Activated naive CD4-positive, alpha-beta T cell treated with anti-CD3 and anti-CD28 coated beads, Interleukin-2, amount 50 U/mL, for 24 hours (primary cell): ENCODE measurements around the gene BANF1.

Experiments used
- H3K27ac Mint-ChIP-seq: one replicate; pipeline ENCODE4 v1.8.0; 2021; ENCODE audit warnings: mild to moderate bottlenecking, mixed read lengths
- H3K27me3 Mint-ChIP-seq: one replicate; pipeline ENCODE4 v1.8.0; 2021; ENCODE audit warnings: mixed read lengths
- H3K36me3 Mint-ChIP-seq: one replicate; pipeline ENCODE4 v1.8.0; 2021; ENCODE audit warnings: mixed read lengths
- H3K4me1 Mint-ChIP-seq: one replicate; pipeline ENCODE4 v1.8.0; 2021; ENCODE audit warnings: mixed read lengths
- H3K4me3 Mint-ChIP-seq: one replicate; pipeline ENCODE4 v1.8.0; 2021; ENCODE audit warnings: mild to moderate bottlenecking, mixed read lengths
- H3K9me3 Mint-ChIP-seq: one replicate; pipeline ENCODE4 v1.8.0; 2021; ENCODE audit warnings: mixed read lengths

Gene BANF1

GRCh38 chr11:66001942-66002647 is at the start of gene BANF1, which contains the start of gene EIF1AD:
Gene BANF1 (plus strand): TSS chr11:66002503. CDS start chr11:66003251, 748 bp downstream.
Gene EIF1AD (minus strand): TSS chr11:66002157. CDS start chr11:66000389, 1,768 bp downstream.
- Mint-ChIP-seq H3K36me3 (peaks cover 19% of the 10 kb centered on the region), H3K4me3 (peak within 1 kb of the TSS; percentile 100), H3K27ac (peak within 1 kb of the TSS; percentile 99), H3K4me1 (peaks cover 37% of the 10 kb centered on the region), H3K27me3 (no peaks in the 10 kb centered on the region), H3K9me3 (no peaks in the 10 kb centered on the region)

GRCh38 chr11:65953471-65953870 is 48.8 kb upstream of the BANF1 start:
- Mint-ChIP-seq H3K4me1 (peaks cover 20% of the 10 kb centered on the region), H3K9me3 (no peaks in the 10 kb centered on the region), H3K27me3 (no peaks in the 10 kb centered on the region), H3K36me3 (no peaks in the 10 kb centered on the region), H3K4me3 (no peak overlapping the region), H3K27ac (no peak overlapping the region)

- H3K27me3 Mint-ChIP-seq: no peaks in the 10 kb centered on the region
- H3K4me3 Mint-ChIP-seq: no peak overlapping the region
- no peaks in the 10 kb centered on the region for H3K9me3 Mint-ChIP-seq
- no peaks in the 10 kb centered on the region for H3K36me3 Mint-ChIP-seq
- H3K4me1 Mint-ChIP-seq: peaks cover 21% of the 10 kb centered on the region
- H3K27ac Mint-ChIP-seq: no peak overlapping the region
These were observed 47.5 kb upstream of the BANF1 start for GRCh38 chr11:65954771-65955170.

GRCh38 chr11:65958291-65958690 is 44.0 kb upstream of the BANF1 start:
- H3K4me1 Mint-ChIP-seq: peaks cover 43% of the 10 kb centered on the region
- H3K9me3 Mint-ChIP-seq: no peaks in the 10 kb centered on the region
- H3K4me3 Mint-ChIP-seq: peak overlapping the region; percentile 47
- H3K36me3 Mint-ChIP-seq: peaks cover 13% of the 10 kb centered on the region
- peak overlapping the region; percentile 70 for H3K27ac Mint-ChIP-seq
- H3K27me3 Mint-ChIP-seq: no peaks in the 10 kb centered on the region

- H3K4me1 Mint-ChIP-seq: peaks cover 49% of the 10 kb centered on the region
- no peak overlapping the region for H3K27ac Mint-ChIP-seq
- no peaks in the 10 kb centered on the region for H3K9me3 Mint-ChIP-seq
- no peaks in the 10 kb centered on the region for H3K27me3 Mint-ChIP-seq
- peak overlapping the region; percentile 11 for H3K4me3 Mint-ChIP-seq
- peaks cover 13% of the 10 kb centered on the region for H3K36me3 Mint-ChIP-seq
These were observed 43.4 kb upstream of the BANF1 start for GRCh38 chr11:65958774-65959420.

- peaks cover 54% of the 10 kb centered on the region for H3K4me1 Mint-ChIP-seq
- H3K27ac Mint-ChIP-seq: peak overlapping the region; percentile 99
- no peaks in the 10 kb centered on the region for H3K27me3 Mint-ChIP-seq
- H3K9me3 Mint-ChIP-seq: no peaks in the 10 kb centered on the region
- peak overlapping the region; percentile 94 for H3K4me3 Mint-ChIP-seq
- peaks cover 16% of the 10 kb centered on the region for H3K36me3 Mint-ChIP-seq
These were observed 41.5 kb upstream of the BANF1 start for GRCh38 chr11:65960824-65961266.

GRCh38 chr11:65961267-65962140 is 40.8 kb upstream of the BANF1 start, which contains the start of gene SART1:
Gene SART1 (plus strand): TSS chr11:65961734. CDS start chr11:65961781, 47 bp downstream.
- Mint-ChIP-seq H3K27ac (peak within 1 kb of the TSS; percentile 99), H3K4me1 (peaks cover 53% of the 10 kb centered on the region), H3K36me3 (peaks cover 17% of the 10 kb centered on the region), H3K4me3 (peak within 1 kb of the TSS; percentile 94), H3K27me3 (no peaks in the 10 kb centered on the region), H3K9me3 (no peaks in the 10 kb centered on the region)

- Mint-ChIP-seq H3K9me3 (no peaks in the 10 kb centered on the region), H3K36me3 (peaks cover 17% of the 10 kb centered on the region), H3K27ac (peak overlapping the region; percentile 90), H3K4me3 (peak overlapping the region; percentile 94), H3K4me1 (peaks cover 46% of the 10 kb centered on the region), H3K27me3 (no peaks in the 10 kb centered on the region)
These were observed 40.1 kb upstream of the BANF1 start for GRCh38 chr11:65962141-65962564.

GRCh38 chr11:65964906-65965305 is 37.4 kb upstream of the BANF1 start:
- Mint-ChIP-seq H3K27me3 (no peaks in the 10 kb centered on the region), H3K4me3 (no peak overlapping the region), H3K36me3 (peaks cover 22% of the 10 kb centered on the region), H3K27ac (no peak overlapping the region), H3K9me3 (no peaks in the 10 kb centered on the region), H3K4me1 (peaks cover 39% of the 10 kb centered on the region)

- Mint-ChIP-seq H3K36me3 (peaks cover 22% of the 10 kb centered on the region), H3K4me3 (no peak overlapping the region), H3K27ac (no peak overlapping the region), H3K4me1 (peaks cover 41% of the 10 kb centered on the region), H3K9me3 (no peaks in the 10 kb centered on the region), H3K27me3 (no peaks in the 10 kb centered on the region)
These were observed 36.1 kb upstream of the BANF1 start for GRCh38 chr11:65965986-65966762.

- Mint-ChIP-seq H3K4me1 (peaks cover 38% of the 10 kb centered on the region), H3K4me3 (no peak overlapping the region), H3K27me3 (no peaks in the 10 kb centered on the region), H3K36me3 (peaks cover 22% of the 10 kb centered on the region), H3K27ac (no peak overlapping the region), H3K9me3 (no peaks in the 10 kb centered on the region)
These were observed 34.9 kb upstream of the BANF1 start for GRCh38 chr11:65967329-65967934.

- Mint-ChIP-seq H3K27me3 (no peaks in the 10 kb centered on the region), H3K4me1 (peaks cover 24% of the 10 kb centered on the region), H3K9me3 (no peaks in the 10 kb centered on the region), H3K27ac (peak overlapping the region; percentile 41), H3K4me3 (no peak overlapping the region), H3K36me3 (peaks cover 17% of the 10 kb centered on the region)
These were observed 33.5 kb upstream of the BANF1 start for GRCh38 chr11:65968600-65969482.

GRCh38 chr11:65972116-65972515 is 30.2 kb upstream of the BANF1 start:
- peak overlapping the region; percentile 52 for H3K27ac Mint-ChIP-seq
- H3K36me3 Mint-ChIP-seq: peaks cover 15% of the 10 kb centered on the region
- no peaks in the 10 kb centered on the region for H3K27me3 Mint-ChIP-seq
- no peak overlapping the region for H3K4me3 Mint-ChIP-seq
- H3K4me1 Mint-ChIP-seq: peaks cover 25% of the 10 kb centered on the region
- no peaks in the 10 kb centered on the region for H3K9me3 Mint-ChIP-seq
